Spleen (tissue), 11 donors: ENCODE results near the gene EIF2A. TPM values are rescaled to one million over a fixed set of nuclear protein-coding genes. Genes with fewer than 3 reads are reported as not detected.

ENCODE experiments used
- DNase-seq: peaks from one replicate; pipeline ENCODE4 v3.0.0-alpha.2; 2020
- H3K27ac ChIP-seq, 8 donors: fragments of 200-600 bp; sonication (generic) in 7 of 8; 1 replicate in 4 of 8; 2 replicates in 4 of 8; pipeline versions ENCODE4 v1.5.0 to v1.8.0; 2016 to 2021; ENCODE audit warnings: inconsistent platforms in 4 of 8, mild to moderate bottlenecking in 4 of 8, moderate library complexity in 1 of 8
- H3K27me3 ChIP-seq, 7 donors: fragments of 200-600 bp; sonication (generic) in 6 of 7; replicated peaks in 1 of 7; 1 replicate in 4 of 7; 2 replicates in 3 of 7; pipeline versions ENCODE4 v1.5.0 to v1.8.0; 2016 to 2021; ENCODE audit warnings: inconsistent platforms in 3 of 7, mild to moderate bottlenecking in 1 of 7
- H3K36me3 ChIP-seq, 6 donors: fragments of 200-600 bp; sonication (generic) in 5 of 6; 1 replicate in 4 of 6; 2 replicates in 2 of 6; pipeline versions ENCODE4 v1.5.0 to v1.8.0; 2016 to 2021; ENCODE audit warnings: inconsistent platforms in 2 of 6
- H3K4me1 ChIP-seq, 6 donors: fragments of 200-600 bp; sonication (generic) in 5 of 6; 1 replicate in 3 of 6; 2 replicates in 3 of 6; pipeline versions ENCODE4 v1.5.0 to v1.8.0; 2016 to 2021; ENCODE audit warnings: inconsistent platforms in 3 of 6
- H3K4me3 ChIP-seq, 8 donors: fragments of 200-600 bp; sonication (generic) in 7 of 8; 1 replicate in 4 of 8; 2 replicates in 4 of 8; pipeline versions ENCODE4 v1.5.0 to v1.8.0; 2016 to 2021; ENCODE audit warnings: inconsistent platforms in 4 of 8, mild to moderate bottlenecking in 4 of 8, moderate library complexity in 2 of 8
- H3K9me3 ChIP-seq, 8 donors: fragments of 200-600 bp; sonication (generic) in 7 of 8; 1 replicate in 4 of 8; 2 replicates in 4 of 8; pipeline versions ENCODE4 v1.5.0 to v1.8.0; 2016 to 2021; ENCODE audit warnings: inconsistent platforms in 4 of 8
- POLR2A ChIP-seq, 3 donors: fragments of 450-650 bp; IDR thresholded peaks; one replicate each; pipeline ENCODE4 v1.5.1; 2017; ENCODE audit warnings: antibody characterized with exemption in 3 of 3, mild to moderate bottlenecking in 1 of 3
- POLR2AphosphoS5 ChIP-seq, 3 donors: sonication (generic); formaldehyde crosslinking; IDR thresholded peaks; one replicate each; pipeline ENCODE4 v1.5.1; 2017; ENCODE audit warnings: antibody characterized with exemption in 3 of 3
- WGBS, 5 donors: extraction: QIAGEN DNeasy Blood & Tissue Kit in 3 of 5; methylation state at CpG; one replicate each; pipeline versions ENCODE4 v1.1.5 to v1.1.7; 2013 to 2018; 5-methylcytosine and 5-hydroxymethylcytosine counted together
- intact Hi-C: fragments of 100-400 bp; cut with DNase I; formaldehyde crosslinking; loops from one replicate; pipeline ENCODE4 v1.15.0; 2023; ENCODE audit warnings: low total_unique reads
- polyA plus RNA-seq, 3 donors: library from polyadenylated mRNA; stranded (reverse); fragments of 200-250 nt; gene quantifications; one replicate each; pipeline ENCODE4 v1.2.1, GENCODE V29; 2013
- total RNA-seq, 7 donors: library from RNA; depleted of rRNA in 3 of 7; stranded (reverse); fragments of >200 nt in 3 of 7; fragmentation: NEBNext Ultra II Directional in 4 of 7; extraction: Animal tissue kit (Norgen Biotek cat#: 25700) in 4 of 7; gene quantifications; one replicate each; pipeline versions ENCODE4 v1.1.0 to v1.2.1, GENCODE V29; 2016 to 2021
- TF ChIP-seq, protein P1 (sequence below), 11 experiments: fragments of 200-600 bp in 7 of 11; fragments of 450-650 bp in 4 of 11; sonication (generic) in 4 of 11; IDR thresholded peaks in 8 of 11; conservative IDR thresholded peaks in 3 of 11; 1 replicate in 7 of 11; 2 replicates in 4 of 11; pipeline versions ENCODE4 v1.4.0 to v1.8.0; 2016 to 2021; ENCODE audit warnings: antibody characterized with exemption in 11 of 11, inconsistent platforms in 4 of 11, mild to moderate bottlenecking in 1 of 11
- donor health status: healthy with polysubstance abuse.
- donor health status: DM: no; HTN: no; CAD: no; lungs with moderate emphysema.
- donor health status: DM: no; HTN: no; CAD: no.
- donor health status: Bipolar disorder and iron deficiency.
- donor health status: healthy.
- donor health status: DM: no; HTN: no; CAD: no.
- donor health status: DM: yes; HTN: yes; CAD: no.

EIF2A gene
- total and polyA plus RNA-seq, 10 donors: 53.7 to 149 (median 78.4) TPM

- TF ChIP-seq, protein P1, sequence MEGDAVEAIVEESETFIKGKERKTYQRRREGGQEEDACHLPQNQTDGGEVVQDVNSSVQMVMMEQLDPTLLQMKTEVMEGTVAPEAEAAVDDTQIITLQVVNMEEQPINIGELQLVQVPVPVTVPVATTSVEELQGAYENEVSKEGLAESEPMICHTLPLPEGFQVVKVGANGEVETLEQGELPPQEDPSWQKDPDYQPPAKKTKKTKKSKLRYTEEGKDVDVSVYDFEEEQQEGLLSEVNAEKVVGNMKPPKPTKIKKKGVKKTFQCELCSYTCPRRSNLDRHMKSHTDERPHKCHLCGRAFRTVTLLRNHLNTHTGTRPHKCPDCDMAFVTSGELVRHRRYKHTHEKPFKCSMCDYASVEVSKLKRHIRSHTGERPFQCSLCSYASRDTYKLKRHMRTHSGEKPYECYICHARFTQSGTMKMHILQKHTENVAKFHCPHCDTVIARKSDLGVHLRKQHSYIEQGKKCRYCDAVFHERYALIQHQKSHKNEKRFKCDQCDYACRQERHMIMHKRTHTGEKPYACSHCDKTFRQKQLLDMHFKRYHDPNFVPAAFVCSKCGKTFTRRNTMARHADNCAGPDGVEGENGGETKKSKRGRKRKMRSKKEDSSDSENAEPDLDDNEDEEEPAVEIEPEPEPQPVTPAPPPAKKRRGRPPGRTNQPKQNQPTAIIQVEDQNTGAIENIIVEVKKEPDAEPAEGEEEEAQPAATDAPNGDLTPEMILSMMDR (IDR thresholded peaks at IDR 0.05 in 8 of 11, conservative IDR thresholded peaks at IDR 0.05 in 3 of 11): no peak
- TF ChIP-seq POLR2A (IDR thresholded peaks at IDR 0.05) (no peak), POLR2AphosphoS5 (IDR thresholded peaks at IDR 0.05) (no peak)
- Histone ChIP-seq H3K36me3 (no peaks in the 10 kb centered on the region), H3K27ac (no peak overlapping the region), H3K4me3 (no peak overlapping the region), H3K9me3 (peaks cover 0 to 13% (median 6%) of the 10 kb centered on the region in 8 donors), H3K27me3 (no peaks in the 10 kb centered on the region), H3K4me1 (no peaks in the 10 kb centered on the region)
- WGBS, 5 donors: 88 to 98% (median 91%) methylated on average over 4 of the region's 4 CpGs
- intact Hi-C loops: no loop called here
- no peak for DNase-seq
Measured at GRCh38 chr3:150515210-150515609, 31.4 kb upstream of the EIF2A start.

GRCh38 chr3:150519026-150519425, 27.6 kb upstream of the EIF2A start:
- Histone ChIP-seq H3K9me3 (peaks cover 0 to 13% (median 6%) of the 10 kb centered on the region in 8 donors), H3K36me3 (no peaks in the 10 kb centered on the region), H3K4me1 (no peaks in the 10 kb centered on the region), H3K4me3 (no peak overlapping the region), H3K27ac (no peak overlapping the region), H3K27me3 (no peaks in the 10 kb centered on the region)
- 87 to 92% (median 89%) methylated on average over 3 of the region's 3 CpGs for WGBS, 5 donors
- DNase-seq: no peak
- TF ChIP-seq POLR2A (IDR thresholded peaks at IDR 0.05) (no peak), POLR2AphosphoS5 (IDR thresholded peaks at IDR 0.05) (no peak)
- TF ChIP-seq, protein P1 (IDR thresholded peaks at IDR 0.05 in 8 of 11, conservative IDR thresholded peaks at IDR 0.05 in 3 of 11): no peak
- intact Hi-C loops: no loop called here

- intact Hi-C loops: no loop called here
- Histone ChIP-seq H3K9me3 (peaks cover 0 to 13% (median 6%) of the 10 kb centered on the region in 8 donors), H3K27ac (no peak overlapping the region), H3K27me3 (no peaks in the 10 kb centered on the region), H3K36me3 (no peaks in the 10 kb centered on the region), H3K4me1 (no peaks in the 10 kb centered on the region), H3K4me3 (no peak overlapping the region)
- TF ChIP-seq POLR2A (IDR thresholded peaks at IDR 0.05) (no peak), POLR2AphosphoS5 (IDR thresholded peaks at IDR 0.05) (no peak)
- TF ChIP-seq, protein P1 (IDR thresholded peaks at IDR 0.05 in 8 of 11, conservative IDR thresholded peaks at IDR 0.05 in 3 of 11): no peak
- 84 to 93% (median 89%) methylated on average over 24 of the region's 24 CpGs for WGBS, 5 donors
- no peak for DNase-seq
Measured at GRCh38 chr3:150520408-150520807, 26.2 kb upstream of the EIF2A start.

DNA sequence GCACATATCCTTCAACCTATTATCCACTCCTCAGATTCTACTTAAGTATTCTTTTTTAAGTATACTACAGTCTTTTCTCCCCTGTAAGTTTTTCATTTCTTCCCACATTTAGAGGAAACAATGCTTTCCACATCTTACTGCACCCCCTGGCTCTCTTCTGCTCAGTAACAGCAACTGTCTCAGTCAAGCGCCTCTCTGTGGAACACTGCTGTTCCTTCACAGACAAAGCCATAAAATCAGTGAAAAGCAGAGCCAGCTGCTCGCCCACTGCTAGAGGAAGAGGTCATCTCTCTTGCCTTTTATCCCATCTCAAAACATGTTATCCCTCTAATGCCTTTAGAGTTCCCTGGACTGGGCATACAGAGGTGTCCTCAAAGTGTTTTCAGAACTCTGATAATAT, 25.1 kb upstream of the EIF2A start:
- DNase-seq: no peak
- intact Hi-C loops: no loop called here
- 62 to 86% (median 75%) methylated on average over 2 of the region's 2 CpGs for WGBS, 5 donors
- no peaks in the 10 kb centered on the region for H3K27me3 ChIP-seq
- peaks cover 0 to 13% (median 6%) of the 10 kb centered on the region in 8 donors for H3K9me3 ChIP-seq
- no peak overlapping the region for H3K4me3 ChIP-seq
- TF ChIP-seq POLR2A (IDR thresholded peaks at IDR 0.05) (no peak), POLR2AphosphoS5 (IDR thresholded peaks at IDR 0.05) (no peak)
- TF ChIP-seq, protein P1 (IDR thresholded peaks at IDR 0.05 in 8 of 11, conservative IDR thresholded peaks at IDR 0.05 in 3 of 11): no peak
- no peaks in the 10 kb centered on the region for H3K36me3 ChIP-seq
- H3K27ac ChIP-seq: no peak overlapping the region
- H3K4me1 ChIP-seq: no peaks in the 10 kb centered on the region
